ENCODE measurements around the gene SNX21.
A peak's percentile ranks its signal among the peaks of the same experiment; 100 is the strongest.

The SNX21 gene

DNA sequence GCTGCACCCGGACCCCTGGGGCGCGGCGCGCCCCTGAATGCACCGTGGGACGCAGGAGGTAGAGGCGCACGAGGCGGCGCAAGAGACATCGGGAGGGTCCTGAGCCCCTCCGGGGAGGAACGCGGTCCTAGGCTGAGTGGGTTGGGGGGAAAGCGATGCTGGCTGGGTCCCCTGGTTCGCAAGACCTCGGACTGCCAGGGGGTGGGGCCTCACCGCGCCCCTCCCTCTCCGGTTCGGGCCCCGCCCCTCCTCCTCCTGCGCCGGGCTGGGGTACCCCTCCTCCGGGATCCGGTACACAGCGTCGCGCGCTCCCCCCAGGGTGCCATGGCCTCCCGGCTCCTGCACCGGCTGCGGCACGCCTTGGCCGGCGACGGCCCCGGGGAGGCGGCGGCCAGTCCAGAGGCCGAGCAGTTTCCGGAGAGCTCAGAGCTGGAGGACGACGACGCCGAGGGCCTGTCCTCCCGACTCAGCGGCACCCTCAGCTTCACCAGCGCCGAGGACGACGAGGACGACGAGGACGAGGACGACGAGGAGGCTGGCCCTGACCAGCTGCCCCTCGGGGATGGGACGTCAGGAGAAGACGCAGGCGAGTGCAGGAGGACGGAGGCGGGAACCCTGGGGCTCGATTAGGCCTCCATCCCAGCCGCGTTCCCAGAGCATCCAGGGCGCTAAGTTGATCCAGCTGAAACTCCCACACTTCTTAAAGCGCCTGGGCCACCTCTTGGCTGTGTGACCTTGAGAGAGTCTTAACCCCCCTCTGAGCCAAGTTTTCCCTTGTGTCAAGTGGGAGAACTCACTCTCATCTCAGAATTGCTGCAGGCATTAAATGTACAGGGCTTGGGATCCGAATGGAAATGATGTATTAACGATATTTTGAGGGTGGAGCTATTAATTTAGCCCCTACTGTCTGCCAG is 541 bp downstream of the SNX21 start:
- no peak for DNase-seq (ENCODE audit: extremely low read depth, low read depth)
- TF ChIP-seq, protein P1, sequence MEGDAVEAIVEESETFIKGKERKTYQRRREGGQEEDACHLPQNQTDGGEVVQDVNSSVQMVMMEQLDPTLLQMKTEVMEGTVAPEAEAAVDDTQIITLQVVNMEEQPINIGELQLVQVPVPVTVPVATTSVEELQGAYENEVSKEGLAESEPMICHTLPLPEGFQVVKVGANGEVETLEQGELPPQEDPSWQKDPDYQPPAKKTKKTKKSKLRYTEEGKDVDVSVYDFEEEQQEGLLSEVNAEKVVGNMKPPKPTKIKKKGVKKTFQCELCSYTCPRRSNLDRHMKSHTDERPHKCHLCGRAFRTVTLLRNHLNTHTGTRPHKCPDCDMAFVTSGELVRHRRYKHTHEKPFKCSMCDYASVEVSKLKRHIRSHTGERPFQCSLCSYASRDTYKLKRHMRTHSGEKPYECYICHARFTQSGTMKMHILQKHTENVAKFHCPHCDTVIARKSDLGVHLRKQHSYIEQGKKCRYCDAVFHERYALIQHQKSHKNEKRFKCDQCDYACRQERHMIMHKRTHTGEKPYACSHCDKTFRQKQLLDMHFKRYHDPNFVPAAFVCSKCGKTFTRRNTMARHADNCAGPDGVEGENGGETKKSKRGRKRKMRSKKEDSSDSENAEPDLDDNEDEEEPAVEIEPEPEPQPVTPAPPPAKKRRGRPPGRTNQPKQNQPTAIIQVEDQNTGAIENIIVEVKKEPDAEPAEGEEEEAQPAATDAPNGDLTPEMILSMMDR (IDR thresholded peaks at IDR 0.05; ENCODE audit: low read depth, low read length, missing control alignments) = no peak
- peak overlapping the region; percentile 63 for H3K4me3 ChIP-seq (replicated peaks; ENCODE audit: low read depth, low read length)

DNA sequence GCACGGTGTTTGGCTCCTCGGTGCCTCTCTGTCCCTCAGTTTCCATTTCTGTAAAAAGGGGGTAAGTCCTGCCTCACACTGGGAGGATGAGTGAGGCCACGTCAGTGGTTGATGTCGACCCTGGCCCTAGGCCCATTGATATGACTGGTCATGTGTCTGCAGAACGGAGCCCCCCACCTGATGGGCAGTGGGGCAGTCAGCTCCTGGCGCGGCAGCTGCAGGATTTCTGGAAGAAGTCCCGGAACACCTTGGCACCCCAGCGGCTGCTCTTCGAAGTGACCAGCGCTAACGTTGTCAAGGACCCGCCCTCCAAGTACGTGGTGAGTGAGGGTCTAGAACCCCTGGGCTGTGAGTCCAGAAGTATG is 1.2 kb downstream of the SNX21 start:
- no peak for DNase-seq (ENCODE audit: extremely low read depth, low read depth)

DNA sequence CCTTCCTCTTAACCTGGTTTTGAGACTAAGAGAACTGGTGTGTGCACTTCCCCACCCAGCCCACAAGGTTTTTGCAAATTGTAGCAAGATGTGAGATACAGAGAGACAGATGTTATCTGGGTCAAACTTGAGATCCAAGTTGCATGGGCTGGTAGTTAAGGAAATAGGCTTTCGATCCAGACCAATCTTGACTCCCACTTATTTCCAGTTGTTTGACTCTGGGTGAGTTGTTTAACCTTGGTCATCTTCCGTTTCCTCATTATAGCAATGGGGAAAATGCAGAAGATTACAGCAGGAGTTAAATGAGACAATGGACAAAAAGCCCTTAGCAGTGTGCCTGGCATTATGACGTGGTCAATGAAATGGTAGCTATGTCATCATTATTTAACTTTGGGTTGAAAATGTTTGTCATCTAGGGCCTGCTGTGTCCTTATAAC is 1.7 kb downstream of the SNX21 start:
- TF ChIP-seq, protein P1 (IDR thresholded peaks at IDR 0.05; ENCODE audit: low read depth, low read length, missing control alignments) = no peak
- no peak for DNase-seq (ENCODE audit: extremely low read depth, low read depth)
- H3K4me3 ChIP-seq (replicated peaks; ENCODE audit: low read depth, low read length) = peak overlapping the region; percentile 63

More for the DNA sequence above, 1.2 kb downstream of the SNX21 start:
- TF ChIP-seq, protein P1 (IDR thresholded peaks at IDR 0.05; ENCODE audit: low read depth, low read length, missing control alignments) = no peak
- H3K4me3 ChIP-seq (replicated peaks; ENCODE audit: low read depth, low read length) = peak overlapping the region; percentile 63

DNA sequence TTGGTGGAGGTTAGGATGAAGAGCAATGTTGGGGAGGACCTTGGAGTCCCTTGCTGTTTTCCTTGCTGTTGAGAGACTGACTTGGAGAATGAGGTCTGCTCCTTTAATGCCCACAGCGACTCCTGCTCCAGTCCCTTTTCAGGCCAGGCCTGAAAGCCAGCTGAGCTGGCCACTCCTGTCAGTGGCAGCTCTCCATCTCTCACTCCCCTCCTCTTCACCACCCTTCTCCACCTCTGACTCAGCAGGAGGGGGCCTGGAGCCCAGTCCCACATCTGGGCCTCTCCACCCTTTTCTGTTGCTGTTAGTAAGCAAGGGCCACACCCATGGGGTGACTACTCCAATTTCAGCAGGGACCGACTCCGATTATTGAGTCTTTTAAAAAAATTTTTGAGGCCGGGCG is 2.2 kb downstream of the SNX21 start:
- no peak for DNase-seq (ENCODE audit: extremely low read depth, low read depth)
- peak overlapping the region; percentile 63; the same call in 1 of the 2 replicates for H3K4me3 ChIP-seq (replicated peaks; ENCODE audit: low read depth, low read length)
- TF ChIP-seq, protein P1 (IDR thresholded peaks at IDR 0.05; ENCODE audit: low read depth, low read length, missing control alignments) = no peak

DNA sequence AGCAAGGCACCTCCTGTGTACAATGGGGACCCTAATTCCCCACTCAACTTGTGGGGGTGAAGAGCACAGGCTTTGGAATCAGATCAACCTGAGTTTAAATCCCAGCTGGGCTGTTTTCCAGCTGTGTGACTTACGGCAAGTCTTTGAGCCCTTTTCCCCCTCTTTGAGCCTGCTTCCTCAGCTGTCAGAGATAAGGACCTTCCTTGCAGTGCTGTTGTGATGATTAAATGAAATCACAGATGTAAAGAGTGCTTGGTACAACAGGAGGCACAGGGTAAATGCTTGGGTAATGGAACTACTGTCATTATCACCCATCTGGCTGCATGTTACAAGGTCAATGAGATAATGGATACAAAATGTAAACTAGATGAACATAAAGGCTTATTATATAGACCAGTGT is 3.2 kb downstream of the SNX21 start:
- no peak overlapping the region for H3K4me3 ChIP-seq (replicated peaks; ENCODE audit: low read depth, low read length)
- no peak for DNase-seq (ENCODE audit: extremely low read depth, low read depth)
- TF ChIP-seq, protein P1 (IDR thresholded peaks at IDR 0.05; ENCODE audit: low read depth, low read length, missing control alignments) = no peak

DNA sequence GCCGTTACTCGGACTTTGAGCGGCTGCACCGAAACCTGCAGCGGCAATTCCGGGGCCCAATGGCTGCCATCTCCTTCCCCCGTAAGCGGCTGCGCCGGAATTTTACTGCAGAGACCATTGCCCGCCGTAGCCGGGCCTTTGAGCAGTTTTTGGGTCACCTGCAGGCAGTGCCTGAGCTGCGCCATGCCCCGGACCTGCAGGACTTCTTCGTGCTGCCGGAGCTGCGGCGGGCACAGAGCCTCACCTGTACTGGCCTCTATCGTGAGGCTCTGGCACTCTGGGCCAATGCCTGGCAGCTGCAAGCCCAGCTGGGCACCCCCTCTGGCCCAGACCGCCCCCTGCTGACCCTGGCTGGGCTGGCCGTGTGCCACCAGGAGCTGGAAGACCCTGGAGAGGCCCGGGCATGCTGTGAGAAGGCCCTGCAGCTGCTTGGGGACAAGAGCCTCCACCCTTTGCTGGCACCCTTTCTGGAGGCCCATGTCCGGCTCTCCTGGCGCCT is 7.2 kb downstream of the SNX21 start:
- DNase-seq (ENCODE audit: extremely low read depth, low read depth) = no peak
- TF ChIP-seq, protein P1 (IDR thresholded peaks at IDR 0.05; ENCODE audit: low read depth, low read length, missing control alignments) = no peak
- no peak overlapping the region for H3K4me3 ChIP-seq (replicated peaks; ENCODE audit: low read depth, low read length)
